RKO (cell line): ENCODE data around the gene RAP2A.

Experiments
- DNase-seq: peaks from one replicate; pipeline ENCODE4 v3.0.0-alpha.2; 2016; ENCODE audit warnings: low spot score

RAP2A gene

DNA sequence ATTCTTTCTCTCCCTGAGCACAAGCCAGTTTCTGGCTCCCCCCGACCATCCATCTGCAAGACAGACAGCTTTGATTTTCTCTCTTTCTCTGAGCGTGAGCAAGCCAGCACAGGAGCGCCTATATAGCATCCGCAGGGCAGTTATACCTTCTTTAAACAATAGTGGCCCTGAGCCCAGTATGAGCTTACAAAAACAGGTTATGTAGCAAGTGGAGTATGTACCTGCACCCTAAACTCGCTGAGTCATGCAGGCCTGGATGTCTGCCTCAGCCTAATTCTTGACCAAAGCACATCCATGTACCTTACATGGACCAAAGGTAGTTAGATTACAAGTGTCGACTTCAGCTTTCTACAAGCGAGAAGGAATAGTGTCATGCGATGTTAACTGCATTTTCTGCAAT is 61.7 kb downstream of the RAP2A start:
- DNase-seq = no peak

DNA sequence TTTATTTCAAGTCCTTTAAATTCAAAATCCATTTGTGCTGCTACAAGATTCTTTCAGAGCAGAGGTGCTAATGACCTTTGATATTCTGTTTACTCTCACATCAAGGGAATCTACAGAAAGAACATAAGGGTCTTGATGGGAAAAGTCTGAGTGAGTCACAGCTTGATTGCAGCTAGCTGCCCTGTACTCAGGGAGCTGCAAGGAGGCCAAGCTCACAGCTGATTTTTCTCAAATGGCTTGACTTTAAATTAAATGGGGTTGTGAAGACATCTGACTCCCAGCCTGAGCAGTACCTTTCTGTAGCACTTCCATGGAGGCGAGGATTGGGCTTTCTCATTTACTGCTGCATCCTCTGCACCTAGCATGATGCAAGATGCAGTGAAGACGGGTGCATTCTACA is 62.5 kb downstream of the RAP2A start:
- no peak for DNase-seq

DNA sequence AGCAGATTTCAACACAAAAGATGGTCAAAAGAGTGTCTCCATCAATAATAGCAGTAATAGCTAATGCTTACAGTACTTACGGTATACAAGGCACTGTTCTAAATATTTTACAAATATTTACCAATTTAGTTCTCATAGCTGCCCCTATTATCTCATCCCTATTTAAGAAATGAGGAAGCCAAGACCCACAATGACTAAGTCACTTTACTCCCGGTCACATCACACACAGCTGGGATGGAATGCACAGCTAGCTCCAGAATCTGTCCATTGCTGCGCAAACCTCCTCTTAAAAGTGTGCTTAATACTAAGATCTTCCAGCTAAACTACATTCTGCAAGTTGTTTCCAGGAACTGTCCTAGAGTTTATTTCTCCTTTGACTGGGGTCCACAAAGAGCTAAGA is 63.4 kb downstream of the RAP2A start:
- DNase-seq = no peak

DNA sequence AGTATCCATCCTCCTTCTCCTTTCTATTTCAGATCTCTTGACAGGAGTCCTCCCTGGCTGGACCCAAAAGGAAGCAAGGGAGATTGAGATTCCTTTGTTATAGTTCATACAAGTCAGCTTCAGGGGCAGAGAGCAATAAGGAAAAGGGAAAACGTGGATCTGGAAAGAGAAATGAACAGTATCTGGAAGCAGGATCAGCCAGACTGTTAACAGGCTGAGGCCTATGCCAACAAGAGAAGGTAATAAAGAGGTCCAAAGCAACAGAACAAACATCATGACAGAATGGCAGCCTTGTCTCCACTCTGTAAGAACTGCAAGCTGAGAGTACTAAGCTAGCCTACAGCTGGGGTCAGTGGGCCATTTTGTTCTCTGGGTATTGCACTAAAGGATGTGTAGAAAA is 64.5 kb downstream of the RAP2A start:
- DNase-seq = no peak

DNA sequence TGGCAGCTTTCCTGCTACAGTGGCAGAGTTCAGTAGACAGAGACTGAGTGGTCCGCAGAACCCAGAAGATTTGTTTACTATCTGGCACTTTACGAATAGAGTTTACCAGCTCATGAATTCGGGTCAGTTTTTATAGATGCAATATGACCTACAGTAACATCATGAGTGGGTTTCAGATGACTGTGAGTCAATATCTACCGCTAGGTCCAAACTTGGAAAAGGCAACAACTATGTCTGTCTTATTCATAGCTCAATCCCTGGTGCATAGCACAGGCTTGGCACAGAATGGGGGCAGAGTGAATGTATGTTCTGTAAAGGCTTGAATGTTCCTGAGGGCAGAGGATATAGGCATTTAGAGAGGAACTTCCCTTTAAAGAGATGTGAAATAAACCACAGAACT is 65.2 kb downstream of the RAP2A start:
- DNase-seq = no peak

DNA sequence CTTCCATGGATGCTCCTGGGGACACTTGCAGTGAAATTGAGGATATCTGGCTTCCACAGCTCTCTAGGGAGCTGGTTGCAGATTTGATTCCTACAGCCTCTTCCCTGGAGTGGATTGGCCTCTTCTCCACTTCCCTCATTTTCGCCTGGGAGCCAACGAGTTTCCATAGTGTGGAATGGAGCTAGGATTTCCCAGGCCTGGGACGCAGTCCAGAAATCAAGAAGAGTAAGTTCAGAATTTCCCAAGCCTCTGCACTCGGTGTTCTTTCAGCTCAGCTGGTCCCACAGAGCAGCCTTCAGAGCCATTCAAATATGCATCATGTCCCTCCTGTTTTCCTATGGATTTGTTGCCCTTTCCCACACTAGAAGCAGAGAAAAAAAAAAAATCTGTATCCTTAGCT is 68.2 kb downstream of the RAP2A start:
- DNase-seq = no peak

DNA sequence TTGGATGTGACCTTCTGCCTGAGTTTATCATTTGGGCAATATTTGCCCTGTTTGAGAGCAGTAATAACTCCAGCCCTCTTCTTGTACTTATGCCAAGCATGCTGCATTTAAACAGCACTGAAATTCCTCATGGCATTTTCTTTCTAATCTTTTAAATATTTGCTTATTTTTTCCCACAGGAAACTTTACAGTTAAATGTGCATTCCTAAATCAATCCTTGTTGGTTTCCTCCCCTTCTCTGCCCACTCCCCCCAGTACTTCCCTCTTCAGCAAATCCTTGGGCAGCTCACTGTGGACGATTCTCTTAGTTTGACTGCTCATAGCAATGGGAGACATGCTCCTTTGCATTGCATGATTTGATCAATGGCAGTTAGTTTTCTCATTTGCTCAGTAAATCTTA is 68.7 kb downstream of the RAP2A start:
- DNase-seq = no peak

DNA sequence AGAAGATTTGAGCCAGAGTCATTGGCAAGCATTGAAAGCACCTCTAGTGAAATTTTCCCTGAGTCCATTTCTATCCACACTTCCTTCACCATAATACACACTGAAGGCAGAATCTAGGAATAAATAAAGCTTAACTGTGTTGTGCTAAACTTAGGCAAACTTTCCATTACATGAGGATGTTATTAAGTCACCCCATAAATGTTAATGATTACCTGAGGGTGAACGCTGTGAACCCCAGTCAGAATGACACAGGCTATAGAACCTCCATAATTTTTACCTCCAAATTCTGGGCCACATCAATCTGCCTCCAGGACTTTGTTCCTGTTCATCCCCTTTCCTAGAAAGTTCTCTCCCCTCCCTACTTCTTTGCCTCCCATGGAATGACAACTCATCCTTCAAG is 71.0 kb downstream of the RAP2A start:
- DNase-seq = no peak

DNA sequence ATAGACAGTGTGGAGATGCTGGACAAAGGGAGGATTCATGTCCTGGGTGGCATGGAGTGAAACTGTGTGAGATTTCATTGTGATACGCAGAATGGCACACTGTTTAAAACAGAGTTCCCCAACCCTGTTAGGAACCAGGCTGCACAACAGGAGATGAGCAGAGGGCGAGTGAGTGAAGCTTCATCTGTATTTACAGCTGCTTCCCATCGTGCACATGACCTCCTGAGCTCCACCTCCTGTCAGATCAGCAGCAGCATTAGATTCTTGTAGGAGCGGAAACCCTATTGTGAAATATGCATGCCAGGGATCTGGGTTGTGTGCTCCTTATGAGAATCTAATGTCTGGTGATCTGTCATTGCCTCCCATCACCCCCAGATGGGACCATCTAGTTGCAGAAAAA is 72.5 kb downstream of the RAP2A start:
- no peak for DNase-seq

DNA sequence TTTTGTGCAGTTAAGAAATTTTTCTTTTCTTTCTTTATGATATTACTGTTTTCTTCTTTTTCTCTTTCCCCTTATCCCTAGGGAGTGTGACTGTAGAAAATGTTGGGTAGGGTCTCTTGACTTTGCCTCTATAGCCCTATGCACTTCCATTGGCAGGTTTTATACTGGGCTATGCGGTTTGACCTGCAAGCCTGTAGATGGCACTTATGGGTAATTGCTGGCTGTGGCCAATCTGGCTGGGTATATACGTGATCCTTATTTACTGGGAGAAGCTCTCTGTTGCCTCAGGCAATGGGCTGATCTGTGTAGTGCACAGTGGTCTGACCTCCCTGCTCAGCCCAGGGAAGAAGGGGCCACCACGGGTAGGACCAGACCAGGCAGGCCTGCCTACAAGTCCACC is 78.8 kb downstream of the RAP2A start:
- DNase-seq = no peak

DNA sequence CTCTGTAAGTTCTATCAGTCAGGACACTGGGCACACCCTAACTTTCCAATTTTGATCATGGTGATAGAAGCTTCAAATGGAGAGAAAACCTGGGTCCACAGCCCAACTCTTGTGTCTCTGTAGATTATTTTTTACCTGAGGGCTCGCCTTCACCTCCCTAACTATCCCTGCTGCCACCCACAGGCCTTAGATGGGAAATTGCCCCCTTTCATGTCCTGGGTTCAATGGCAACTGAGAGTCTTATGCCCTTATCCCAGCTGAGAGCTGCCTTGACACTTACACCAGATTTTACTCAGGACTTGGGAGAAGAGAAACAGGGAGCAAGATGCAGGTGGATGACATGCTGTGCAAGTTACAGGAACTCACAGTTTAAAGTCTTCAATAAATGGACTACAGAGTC is 81.7 kb downstream of the RAP2A start:
- no peak for DNase-seq

DNA sequence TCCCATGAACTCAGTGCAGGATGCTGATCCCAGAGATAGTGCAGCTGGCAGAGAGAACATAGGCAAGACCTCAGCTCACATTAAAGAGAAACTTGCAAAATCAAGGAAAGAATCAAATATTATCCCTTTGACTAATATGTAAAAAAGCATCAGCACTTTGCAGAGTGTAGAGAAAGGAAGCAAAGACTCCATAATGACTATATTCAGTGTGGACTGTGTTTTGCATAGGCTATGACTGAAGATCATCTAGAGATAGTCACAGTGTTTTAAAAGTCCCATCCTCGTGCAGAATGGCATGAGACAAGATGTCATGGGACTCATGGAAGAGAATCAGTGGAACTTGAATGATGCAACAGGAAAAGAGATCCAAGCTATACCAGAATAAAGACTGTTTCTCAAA is 84.0 kb downstream of the RAP2A start:
- DNase-seq = no peak
